ENCODE measurements around the gene DGKI.

DNA sequence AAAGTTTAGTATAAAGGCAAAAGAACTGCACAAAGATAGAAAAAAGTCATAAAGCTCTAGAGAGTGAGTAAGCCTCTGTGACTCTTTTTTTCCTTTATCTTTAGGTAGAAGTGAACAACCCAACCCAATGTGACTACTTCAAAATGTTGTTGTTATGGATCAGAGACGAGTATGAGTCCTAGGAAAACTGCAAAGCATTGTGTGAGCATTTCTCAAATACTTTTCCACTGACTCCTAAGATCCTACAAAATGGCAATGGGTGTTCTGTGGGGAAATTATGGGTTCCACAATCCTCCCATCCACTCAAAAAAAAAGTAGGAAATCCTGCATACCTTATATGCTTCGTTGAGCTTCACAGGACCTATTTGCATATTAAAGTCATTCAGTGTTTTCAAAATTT lies 177.1 kb downstream of the DGKI start:
- TF ChIP-seq, protein P1, sequence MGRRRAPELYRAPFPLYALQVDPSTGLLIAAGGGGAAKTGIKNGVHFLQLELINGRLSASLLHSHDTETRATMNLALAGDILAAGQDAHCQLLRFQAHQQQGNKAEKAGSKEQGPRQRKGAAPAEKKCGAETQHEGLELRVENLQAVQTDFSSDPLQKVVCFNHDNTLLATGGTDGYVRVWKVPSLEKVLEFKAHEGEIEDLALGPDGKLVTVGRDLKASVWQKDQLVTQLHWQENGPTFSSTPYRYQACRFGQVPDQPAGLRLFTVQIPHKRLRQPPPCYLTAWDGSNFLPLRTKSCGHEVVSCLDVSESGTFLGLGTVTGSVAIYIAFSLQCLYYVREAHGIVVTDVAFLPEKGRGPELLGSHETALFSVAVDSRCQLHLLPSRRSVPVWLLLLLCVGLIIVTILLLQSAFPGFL (CRISPR knock-in tag; IDR thresholded peaks at IDR 0.05; ENCODE audit: borderline replicate concordance), result no peak
- TF ChIP-seq NR1H2 (CRISPR knock-in tag; IDR thresholded peaks at IDR 0.05) (no peak), USF2 (CRISPR knock-in tag; IDR thresholded peaks at IDR 0.05) (no peak), ZNF317 (CRISPR knock-in tag; IDR thresholded peaks at IDR 0.05; ENCODE audit: borderline replicate concordance, low read depth) (no peak), CTCF (IDR thresholded peaks at IDR 0.05) (no peak), CREB1 (CRISPR knock-in tag; IDR thresholded peaks at IDR 0.05) (no peak)
- TF ChIP-seq, protein P2, sequence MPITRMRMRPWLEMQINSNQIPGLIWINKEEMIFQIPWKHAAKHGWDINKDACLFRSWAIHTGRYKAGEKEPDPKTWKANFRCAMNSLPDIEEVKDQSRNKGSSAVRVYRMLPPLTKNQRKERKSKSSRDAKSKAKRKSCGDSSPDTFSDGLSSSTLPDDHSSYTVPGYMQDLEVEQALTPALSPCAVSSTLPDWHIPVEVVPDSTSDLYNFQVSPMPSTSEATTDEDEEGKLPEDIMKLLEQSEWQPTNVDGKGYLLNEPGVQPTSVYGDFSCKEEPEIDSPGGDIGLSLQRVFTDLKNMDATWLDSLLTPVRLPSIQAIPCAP (CRISPR knock-in tag; IDR thresholded peaks at IDR 0.05), result no peak
